ENCODE measurements around the gene HLA-DQA2.
"Not testable (repeated sequence)": the region's sequence is repeated elsewhere in the genome, so short reads cannot be mapped to it uniquely, and the experiment has no call there.

GRCh38 chr6:32705164-32705563 is 36.0 kb upstream of the HLA-DQA2 start:
- not testable (repeated sequence) for TF ChIP-seq EZH2 (IDR thresholded peaks at IDR 0.05); CTCF (IDR thresholded peaks at IDR 0.05 in 2 of 3, conservative IDR thresholded peaks at IDR 0.05 in 1 of 3; ENCODE audit: borderline replicate concordance in 1 of 3, insufficient read depth in 1 of 3, low read depth in 2 of 3, low read length in 2 of 3); YY1 (IDR thresholded peaks at IDR 0.05; ENCODE audit: extremely low read depth, insufficient replicate concordance, low read depth, low read length); SP1 (IDR thresholded peaks at IDR 0.05; ENCODE audit: low read depth); CEBPB (IDR thresholded peaks at IDR 0.05; ENCODE audit: low read depth); ATF3 (IDR thresholded peaks at IDR 0.05)

Data from HCT116 (cell line).